ENCODE results near the gene RHOBTB1.

DNA sequence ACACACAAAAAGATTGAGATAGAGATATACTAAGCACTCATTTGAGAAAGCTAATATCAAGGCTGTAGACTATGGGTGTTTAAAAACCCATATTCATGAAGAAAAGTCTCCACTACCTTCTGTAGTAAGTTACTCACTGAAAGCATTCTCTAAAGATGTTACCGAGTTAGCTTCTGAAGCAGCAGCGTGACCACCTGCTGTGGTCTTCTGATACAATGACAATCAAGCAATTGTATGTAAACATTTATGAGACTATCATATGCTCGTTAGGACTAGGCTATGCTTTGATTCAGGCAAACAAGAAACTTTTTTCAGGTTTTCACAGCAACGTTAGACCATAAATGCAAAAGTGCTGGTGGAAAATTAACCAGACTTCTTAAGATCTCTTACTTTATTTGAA is 11.2 kb downstream of the RHOBTB1 start:
- TF ChIP-seq, protein P1, sequence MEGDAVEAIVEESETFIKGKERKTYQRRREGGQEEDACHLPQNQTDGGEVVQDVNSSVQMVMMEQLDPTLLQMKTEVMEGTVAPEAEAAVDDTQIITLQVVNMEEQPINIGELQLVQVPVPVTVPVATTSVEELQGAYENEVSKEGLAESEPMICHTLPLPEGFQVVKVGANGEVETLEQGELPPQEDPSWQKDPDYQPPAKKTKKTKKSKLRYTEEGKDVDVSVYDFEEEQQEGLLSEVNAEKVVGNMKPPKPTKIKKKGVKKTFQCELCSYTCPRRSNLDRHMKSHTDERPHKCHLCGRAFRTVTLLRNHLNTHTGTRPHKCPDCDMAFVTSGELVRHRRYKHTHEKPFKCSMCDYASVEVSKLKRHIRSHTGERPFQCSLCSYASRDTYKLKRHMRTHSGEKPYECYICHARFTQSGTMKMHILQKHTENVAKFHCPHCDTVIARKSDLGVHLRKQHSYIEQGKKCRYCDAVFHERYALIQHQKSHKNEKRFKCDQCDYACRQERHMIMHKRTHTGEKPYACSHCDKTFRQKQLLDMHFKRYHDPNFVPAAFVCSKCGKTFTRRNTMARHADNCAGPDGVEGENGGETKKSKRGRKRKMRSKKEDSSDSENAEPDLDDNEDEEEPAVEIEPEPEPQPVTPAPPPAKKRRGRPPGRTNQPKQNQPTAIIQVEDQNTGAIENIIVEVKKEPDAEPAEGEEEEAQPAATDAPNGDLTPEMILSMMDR (IDR thresholded peaks at IDR 0.05; ENCODE audit: insufficient read depth, low read length, poor library complexity, severe bottlenecking), result no peak
- no peak for TF ChIP-seq EZH2phosphoT487 (conservative IDR thresholded peaks at IDR 0.05; ENCODE audit: low read length)

Data from SU-DHL-6 (cell line).